ENCODE data around the gene KCND2. TPM values are rescaled to one million over a fixed set of nuclear protein-coding genes. Genes with fewer than 3 reads are reported as not detected.

Gene KCND2
- polyA plus RNA-seq, 1 of the 3 experiments (the other 2 are of a cell fraction), result not detected

GRCh38 chr7:120370954-120371353 lies 98.0 kb downstream of the KCND2 start (continued):
- no peak for TF ChIP-seq FOXM1 (IDR thresholded peaks at IDR 0.05; ENCODE audit: low read depth)
- TF ChIP-seq RCOR1 (IDR thresholded peaks at IDR 0.05; ENCODE audit: low read length), result no peak
- TF ChIP-seq USF1 (IDR thresholded peaks at IDR 0.05; ENCODE audit: borderline replicate concordance, low read depth), result no peak
- TF ChIP-seq YY1 (IDR thresholded peaks at IDR 0.05; ENCODE audit: low read depth), result no peak
- no peak for TF ChIP-seq MEF2A (IDR thresholded peaks at IDR 0.05; ENCODE audit: borderline replicate concordance, low read depth)

- DNase-seq, result no peak
- POLR2A ChIA-PET, result no interaction called here
- H3K36me3 ChIP-seq (replicated peaks in 1 of 2; ENCODE audit: control insufficient read depth in 1 of 2, insufficient read depth in 2 of 2, low read length in 1 of 2), result no peaks in the 10 kb centered on the region
- H2AFZ ChIP-seq (ENCODE audit: low read depth), result no peak overlapping the region
- CTCF ChIA-PET, result no interaction called here
- H3K79me2 ChIP-seq (ENCODE audit: insufficient read depth), result no peaks in the 10 kb centered on the region
- H3K27ac ChIP-seq (ENCODE audit: low read depth in 2 of 2, low read length in 1 of 2), result no peak overlapping the region
- H3K27me3 ChIP-seq (ENCODE audit: insufficient read depth), result no peaks in the 10 kb centered on the region
- H3K9ac ChIP-seq, result no peak overlapping the region
- no peak for TF ChIP-seq GATA2 (CRISPR knock-in tag; IDR thresholded peaks at IDR 0.05)
- TF ChIP-seq TEAD4 (IDR thresholded peaks at IDR 0.05; ENCODE audit: borderline replicate concordance, insufficient read depth), result no peak
- no peak for TF ChIP-seq FOSL2 (IDR thresholded peaks at IDR 0.05; ENCODE audit: borderline replicate concordance, low read depth)
- no peak overlapping the region for H3K4me2 ChIP-seq
- no peaks in the 10 kb centered on the region for H3K9me3 ChIP-seq
- H3K4me1 ChIP-seq (ENCODE audit: control insufficient read depth in 1 of 2, insufficient read depth in 2 of 2, low read depth in 1 of 2, low read length in 1 of 2), result no peaks in the 10 kb centered on the region
- H3K4me3 ChIP-seq (ENCODE audit: low read depth in 2 of 2, low read length in 1 of 2), result no peak overlapping the region
- H3F3A ChIP-seq (replicated peaks; ENCODE audit: insufficient read depth), result no peaks in the 10 kb centered on the region
- H4K20me1 ChIP-seq (ENCODE audit: insufficient read depth), result no peaks in the 10 kb centered on the region
- H3K9me2 ChIP-seq, result no peaks in the 10 kb centered on the region
Observed at GRCh38 chr7:120373174-120373573, 100.2 kb downstream of the KCND2 start.

- ChIA-PET POLR2A (no interaction called here), CTCF (no interaction called here)
- no peaks in the 10 kb centered on the region; the same call in 1 of the 2 replicates for H3K9me3 ChIP-seq
- H3K4me1 ChIP-seq (ENCODE audit: control insufficient read depth in 1 of 2, insufficient read depth in 2 of 2, low read depth in 1 of 2, low read length in 1 of 2), result no peaks in the 10 kb centered on the region
- H3K27ac ChIP-seq (ENCODE audit: low read depth in 2 of 2, low read length in 1 of 2), result no peak overlapping the region
- no peak for DNase-seq
- no peaks in the 10 kb centered on the region for H4K20me1 ChIP-seq (ENCODE audit: insufficient read depth)
- H3K79me2 ChIP-seq (ENCODE audit: insufficient read depth), result no peaks in the 10 kb centered on the region
- no peaks in the 10 kb centered on the region for H3K27me3 ChIP-seq (ENCODE audit: insufficient read depth)
- no peak for TF ChIP-seq PBX3 (IDR thresholded peaks at IDR 0.05)
- no peak for TF ChIP-seq RFX5 (IDR thresholded peaks at IDR 0.05; ENCODE audit: low read length)
- TF ChIP-seq EP300 (IDR thresholded peaks at IDR 0.05; ENCODE audit: borderline replicate concordance in 1 of 2, low read depth in 1 of 2, low read length in 1 of 2), result no peak
- TF ChIP-seq GABPA (IDR thresholded peaks at IDR 0.05; ENCODE audit: low read depth), result no peak
- TF ChIP-seq ELF1 (IDR thresholded peaks at IDR 0.05), result no peak
- TF ChIP-seq SMC3 (IDR thresholded peaks at IDR 0.05; ENCODE audit: low read depth, low read length), result no peak
- no peak for TF ChIP-seq SIN3A (IDR thresholded peaks at IDR 0.05; ENCODE audit: borderline replicate concordance, low read depth, low read length)
- TF ChIP-seq MAX (IDR thresholded peaks at IDR 0.05; ENCODE audit: low read depth), result no peak
- no peak for TF ChIP-seq TAF1 (IDR thresholded peaks at IDR 0.05; ENCODE audit: borderline replicate concordance, low read depth, low read length)
- TF ChIP-seq RAD21 (IDR thresholded peaks at IDR 0.05; ENCODE audit: low read length), result no peak
- no peak for TF ChIP-seq CTCF (IDR thresholded peaks at IDR 0.05)
- TF ChIP-seq TCF12 (IDR thresholded peaks at IDR 0.05), result no peak
- TF ChIP-seq RXRA (IDR thresholded peaks at IDR 0.05; ENCODE audit: borderline replicate concordance, low read depth), result no peak
- no peak for TF ChIP-seq USF2 (IDR thresholded peaks at IDR 0.05; ENCODE audit: borderline replicate concordance, low read depth, low read length)
- TF ChIP-seq POLR2AphosphoS5 (IDR thresholded peaks at IDR 0.05; ENCODE audit: low read depth, low read length), result no peak
- H3F3A ChIP-seq (replicated peaks; ENCODE audit: insufficient read depth), result no peaks in the 10 kb centered on the region
- no peak overlapping the region for H3K4me3 ChIP-seq (ENCODE audit: low read depth in 2 of 2, low read length in 1 of 2)
- no peak overlapping the region for H3K9ac ChIP-seq
- H3K9me2 ChIP-seq, result no peaks in the 10 kb centered on the region
- no peak overlapping the region for H2AFZ ChIP-seq (ENCODE audit: low read depth)
- H3K36me3 ChIP-seq (replicated peaks in 1 of 2; ENCODE audit: control insufficient read depth in 1 of 2, insufficient read depth in 2 of 2, low read length in 1 of 2), result no peaks in the 10 kb centered on the region
- no peak overlapping the region for H3K4me2 ChIP-seq
Observed at GRCh38 chr7:120394595-120394994, 121.6 kb downstream of the KCND2 start.
